ENCODE results near the gene NPC1.
"Not testable (repeated sequence)": the region's sequence is repeated elsewhere in the genome, so short reads cannot be mapped to it uniquely, and the experiment has no call there.

Gene NPC1

GRCh38 chr18:23526501-23527063 lies 59.7 kb downstream of the NPC1 start:
- in situ Hi-C loops (cut with MboI; ENCODE audit: low sequenced_read_pairs) = no loop called here

- in situ Hi-C loops (cut with MboI; ENCODE audit: low sequenced_read_pairs) = no loop called here
Measured at GRCh38 chr18:23524213-23524707, 62.0 kb downstream of the NPC1 start.

GRCh38 chr18:23523429-23524212 lies 62.7 kb downstream of the NPC1 start:
- in situ Hi-C loops (cut with MboI; ENCODE audit: low sequenced_read_pairs) = no loop called here

GRCh38 chr18:23521907-23522306 lies 64.4 kb downstream of the NPC1 start:
- in situ Hi-C loops (cut with MboI; ENCODE audit: low sequenced_read_pairs) = no loop called here

- in situ Hi-C loops (cut with MboI; ENCODE audit: low sequenced_read_pairs) = no loop called here
Measured at GRCh38 chr18:23521271-23521670, 65.0 kb downstream of the NPC1 start.

GRCh38 chr18:23519734-23520133 lies 66.6 kb downstream of the NPC1 start:
- in situ Hi-C loops (cut with MboI; ENCODE audit: low sequenced_read_pairs) = no loop called here

- in situ Hi-C loops (cut with MboI; ENCODE audit: low sequenced_read_pairs) = no loop called here
Measured at GRCh38 chr18:23515911-23516546, 70.3 kb downstream of the NPC1 start.

GRCh38 chr18:23512641-23513040 lies 73.7 kb downstream of the NPC1 start:
- in situ Hi-C loops (cut with MboI; ENCODE audit: low sequenced_read_pairs) = no loop called here

- in situ Hi-C loops (cut with MboI; ENCODE audit: low sequenced_read_pairs) = not testable (repeated sequence)
Measured at GRCh38 chr18:23512216-23512615, 74.1 kb downstream of the NPC1 start.

GRCh38 chr18:23510923-23511322 lies 75.4 kb downstream of the NPC1 start:
- in situ Hi-C loops (cut with MboI; ENCODE audit: low sequenced_read_pairs) = not testable (repeated sequence)

- in situ Hi-C loops (cut with MboI; ENCODE audit: low sequenced_read_pairs) = no loop called here
Measured at GRCh38 chr18:23506393-23506792, 79.9 kb downstream of the NPC1 start.

GRCh38 chr18:23504720-23505119 lies 81.6 kb downstream of the NPC1 start:
- in situ Hi-C loops (cut with MboI; ENCODE audit: low sequenced_read_pairs) = no loop called here

- in situ Hi-C loops (cut with MboI; ENCODE audit: low sequenced_read_pairs) = no loop called here
Measured at GRCh38 chr18:23503963-23504344, 82.4 kb downstream of the NPC1 start.

GRCh38 chr18:23503038-23503962 lies 83.0 kb downstream of the NPC1 start, which contains the start of gene RMC1:
TSS of gene RMC1 (plus strand) at chr18:23503511. CDS start at chr18:23503619, 108 bp downstream.
- in situ Hi-C loops (cut with MboI; ENCODE audit: low sequenced_read_pairs) = no loop called here

- in situ Hi-C loops (cut with MboI; ENCODE audit: low sequenced_read_pairs) = no loop called here
Measured at GRCh38 chr18:23502516-23503037, 83.7 kb downstream of the NPC1 start.

- in situ Hi-C loops (cut with MboI; ENCODE audit: low sequenced_read_pairs) = no loop called here
Measured at GRCh38 chr18:23501626-23502025, 84.7 kb downstream of the NPC1 start.

GRCh38 chr18:23499291-23499781 lies 87.0 kb downstream of the NPC1 start:
- in situ Hi-C loops (cut with MboI; ENCODE audit: low sequenced_read_pairs) = no loop called here

- in situ Hi-C loops (cut with MboI; ENCODE audit: low sequenced_read_pairs) = no loop called here
Measured at GRCh38 chr18:23498877-23499276, 87.4 kb downstream of the NPC1 start.

GRCh38 chr18:23498117-23498516 lies 88.2 kb downstream of the NPC1 start:
- in situ Hi-C loops (cut with MboI; ENCODE audit: low sequenced_read_pairs) = no loop called here

GRCh38 chr18:23495723-23496440 lies 90.4 kb downstream of the NPC1 start:
- in situ Hi-C loops (cut with MboI; ENCODE audit: low sequenced_read_pairs) = no loop called here

All from hTERT RPE-1 (cell line).